Erythroblast (primary cell): ENCODE results near the gene ROM1.
"Not testable (repeated sequence)": the region's sequence is repeated elsewhere in the genome, so short reads cannot be mapped to it uniquely, and the experiment has no call there.

ENCODE experiments used
- DNase-seq, 2 experiments: peaks; one replicate each; lab custom pipeline; 2025; lab: John Stamatoyannopoulos, UW
- GATA1 ChIP-seq: IDR thresholded peaks from 2 replicates; pipeline ENCODE4 v1.6.1; 2011; ENCODE audit warnings: low read depth, mild to moderate bottlenecking, control low read depth, low read length, moderate library complexity
- POLR2A ChIP-seq: IDR thresholded peaks from 2 replicates; pipeline ENCODE4 v1.6.1; 2011; ENCODE audit warnings: mild to moderate bottlenecking, low read length

Gene ROM1

GRCh38 chr11:62632492-62632891 is 19.4 kb downstream of the ROM1 start:
- no peak for DNase-seq
- TF ChIP-seq GATA1, result no peak
- no peak for TF ChIP-seq POLR2A

- TF ChIP-seq POLR2A (no peak), GATA1 (no peak)
- no peak for DNase-seq
Observed at GRCh38 chr11:62644220-62644619, 31.2 kb downstream of the ROM1 start.

- no peak for TF ChIP-seq POLR2A
- no peak for TF ChIP-seq GATA1
- DNase-seq, result peak in 1 of 2 experiments; percentile 64
Observed at GRCh38 chr11:62645671-62645945, 32.6 kb downstream of the ROM1 start.

- DNase-seq, result peak; percentile 99
- TF ChIP-seq GATA1, result no peak
- TF ChIP-seq POLR2A, result peak; percentile 88
Observed at GRCh38 chr11:62645946-62646824, 33.1 kb downstream of the ROM1 start, which contains the start of gene GANAB. TSS of gene GANAB (minus strand) at chr11:62646613. CDS start at chr11:62646599, 14 bp downstream.

- no peak for DNase-seq
- TF ChIP-seq POLR2A (no peak), GATA1 (no peak)
Observed at GRCh38 chr11:62646825-62647608, 34.0 kb downstream of the ROM1 start.

GRCh38 chr11:62647609-62648005 is 34.5 kb downstream of the ROM1 start:
- TF ChIP-seq POLR2A (no peak), GATA1 (no peak)
- DNase-seq, result no peak

- no peak for DNase-seq
- no peak for TF ChIP-seq GATA1
- TF ChIP-seq POLR2A, result no peak
Observed at GRCh38 chr11:62648185-62648966, 35.3 kb downstream of the ROM1 start.

- TF ChIP-seq GATA1 (no peak), POLR2A (no peak)
- no peak for DNase-seq
Observed at GRCh38 chr11:62648967-62649364, 35.9 kb downstream of the ROM1 start.

- TF ChIP-seq POLR2A, result no peak
- no peak for TF ChIP-seq GATA1
Observed at GRCh38 chr11:62649486-62649885, 36.4 kb downstream of the ROM1 start.

GRCh38 chr11:62650283-62650682 is 37.2 kb downstream of the ROM1 start:
- not testable (repeated sequence) for DNase-seq

More at GRCh38 chr11:62649486-62649885, 36.4 kb downstream of the ROM1 start:
- no peak for DNase-seq

- DNase-seq, result peak; percentile 66 to 72
- TF ChIP-seq POLR2A (no peak), GATA1 (no peak)
Observed at GRCh38 chr11:62652161-62653006, 39.3 kb downstream of the ROM1 start.

DNA sequence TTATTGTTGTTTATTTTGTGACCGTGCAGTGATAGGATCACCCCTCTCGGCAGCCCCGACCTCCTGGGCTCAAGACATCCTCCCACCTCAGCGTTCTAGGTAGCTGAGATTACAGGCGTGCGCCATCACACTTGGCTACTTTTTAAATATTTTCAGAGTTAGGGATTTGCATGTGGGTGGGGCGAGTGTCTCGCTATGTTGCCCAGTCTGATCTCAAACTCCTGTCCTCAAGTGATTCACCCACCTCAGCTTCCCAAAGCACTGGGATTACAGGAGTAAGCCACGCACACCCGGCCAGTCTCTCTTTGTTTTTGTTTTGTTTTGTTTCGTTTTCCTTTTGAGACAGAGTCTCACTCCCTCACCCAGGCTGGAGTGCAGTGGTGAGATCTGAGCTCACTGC is 41.2 kb downstream of the ROM1 start:
- TF ChIP-seq GATA1, result no peak
- TF ChIP-seq POLR2A, result no peak
- no peak for DNase-seq

- TF ChIP-seq GATA1 (no peak), POLR2A (no peak)
- DNase-seq, result no peak
Observed at GRCh38 chr11:62656796-62657429, 43.9 kb downstream of the ROM1 start.
